Loucy (cell line): ENCODE data around the gene INPP5D.

Source experiments
- EZH2phosphoT487 ChIP-seq: fragments of 200-600 bp; IDR thresholded peaks from 2 replicates; pipeline ENCODE4 v1.6.1; 2018; ENCODE audit warnings: antibody characterized with exemption, mild to moderate bottlenecking, moderate library complexity, borderline replicate concordance
- TF ChIP-seq, protein P1 (sequence below): fragments of 200-600 bp; sonication (generic); conservative IDR thresholded peaks from 2 replicates; pipeline ENCODE4 v1.5.1; 2014; ENCODE audit warnings: mild to moderate bottlenecking, antibody characterized with exemption, low read length

DNA sequence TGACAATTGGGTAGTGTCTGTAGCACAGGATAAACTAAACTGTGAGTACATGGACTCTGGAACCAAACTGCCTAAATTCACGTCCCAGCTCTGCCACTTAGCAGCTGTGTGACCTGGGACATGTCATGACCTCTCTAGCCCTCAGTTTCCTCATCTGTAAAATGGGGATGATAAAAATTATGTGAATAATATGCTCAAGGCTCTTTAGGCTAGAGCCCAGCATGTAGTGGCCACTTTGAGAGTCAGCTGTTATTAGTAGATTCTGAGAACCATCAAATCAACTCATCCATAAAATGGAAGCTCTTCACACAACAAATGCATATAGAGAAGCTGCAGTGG, 87.7 kb downstream of the INPP5D start:
- TF ChIP-seq, protein P1, sequence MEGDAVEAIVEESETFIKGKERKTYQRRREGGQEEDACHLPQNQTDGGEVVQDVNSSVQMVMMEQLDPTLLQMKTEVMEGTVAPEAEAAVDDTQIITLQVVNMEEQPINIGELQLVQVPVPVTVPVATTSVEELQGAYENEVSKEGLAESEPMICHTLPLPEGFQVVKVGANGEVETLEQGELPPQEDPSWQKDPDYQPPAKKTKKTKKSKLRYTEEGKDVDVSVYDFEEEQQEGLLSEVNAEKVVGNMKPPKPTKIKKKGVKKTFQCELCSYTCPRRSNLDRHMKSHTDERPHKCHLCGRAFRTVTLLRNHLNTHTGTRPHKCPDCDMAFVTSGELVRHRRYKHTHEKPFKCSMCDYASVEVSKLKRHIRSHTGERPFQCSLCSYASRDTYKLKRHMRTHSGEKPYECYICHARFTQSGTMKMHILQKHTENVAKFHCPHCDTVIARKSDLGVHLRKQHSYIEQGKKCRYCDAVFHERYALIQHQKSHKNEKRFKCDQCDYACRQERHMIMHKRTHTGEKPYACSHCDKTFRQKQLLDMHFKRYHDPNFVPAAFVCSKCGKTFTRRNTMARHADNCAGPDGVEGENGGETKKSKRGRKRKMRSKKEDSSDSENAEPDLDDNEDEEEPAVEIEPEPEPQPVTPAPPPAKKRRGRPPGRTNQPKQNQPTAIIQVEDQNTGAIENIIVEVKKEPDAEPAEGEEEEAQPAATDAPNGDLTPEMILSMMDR = no peak
- TF ChIP-seq EZH2phosphoT487 = no peak
